ENCODE data around the gene PTH1R. TPM values are rescaled to one million over a fixed set of nuclear protein-coding genes. Genes with fewer than 3 reads are reported as not detected.
A peak's percentile ranks its signal among the peaks of the same experiment; 100 is the strongest.

Gene PTH1R
- total RNA-seq, 1 donor from 2014 or later: 25.5 TPM

DNA sequence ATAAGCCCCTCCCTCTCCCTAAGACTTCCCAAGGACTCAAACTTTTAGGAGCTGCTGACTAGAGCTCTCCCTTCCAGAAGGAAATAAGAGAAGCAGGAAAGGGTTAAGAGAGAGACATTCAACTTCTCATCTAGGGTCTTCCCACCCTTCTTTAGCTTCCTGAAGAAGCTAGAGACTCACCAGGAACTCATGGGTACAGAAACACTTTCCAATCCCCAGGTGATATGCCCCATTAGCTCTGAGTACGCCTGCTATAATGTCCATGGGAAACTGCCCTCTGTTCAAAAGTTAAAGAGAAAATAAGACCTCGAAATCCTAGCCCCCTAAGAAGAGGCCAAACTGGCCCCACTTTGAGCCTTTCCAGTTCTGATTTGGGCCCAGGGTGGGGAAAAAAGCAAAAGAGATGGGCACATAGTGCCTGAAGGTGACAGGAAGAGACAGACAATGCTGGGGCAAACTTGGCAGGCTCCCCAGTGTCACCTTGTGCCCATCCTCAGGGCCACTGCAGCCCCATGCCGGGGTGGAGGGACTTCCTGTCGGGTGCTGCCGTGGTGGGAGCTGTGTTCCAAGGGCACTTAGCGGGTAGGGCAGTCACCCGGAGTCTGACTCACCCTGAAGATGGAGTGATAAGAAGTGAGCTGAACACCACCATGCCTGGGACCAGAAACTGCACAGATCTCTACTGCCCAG is 69.5 kb downstream of the PTH1R start:
- peak; percentile 40 for DNase-seq (ENCODE audit: low spot score)

DNA sequence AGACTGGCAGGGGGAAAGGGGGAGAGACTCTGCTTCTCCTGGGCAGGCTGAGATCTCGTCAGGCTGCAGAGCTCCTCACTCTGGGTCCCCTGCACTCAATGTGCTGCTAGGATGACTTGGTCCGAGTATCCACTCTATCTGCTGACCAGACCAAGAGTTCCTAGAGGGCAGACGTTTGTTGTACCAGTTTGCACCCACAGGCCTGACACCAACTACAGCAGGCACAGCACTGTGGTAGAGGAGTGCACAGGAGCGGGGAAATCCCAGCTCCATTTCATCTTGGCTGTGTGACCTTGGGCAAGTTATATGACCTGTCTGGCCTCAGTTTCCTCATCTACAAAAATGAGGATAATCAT is 70.0 kb downstream of the PTH1R start:
- no peak for DNase-seq (ENCODE audit: low spot score)

DNA sequence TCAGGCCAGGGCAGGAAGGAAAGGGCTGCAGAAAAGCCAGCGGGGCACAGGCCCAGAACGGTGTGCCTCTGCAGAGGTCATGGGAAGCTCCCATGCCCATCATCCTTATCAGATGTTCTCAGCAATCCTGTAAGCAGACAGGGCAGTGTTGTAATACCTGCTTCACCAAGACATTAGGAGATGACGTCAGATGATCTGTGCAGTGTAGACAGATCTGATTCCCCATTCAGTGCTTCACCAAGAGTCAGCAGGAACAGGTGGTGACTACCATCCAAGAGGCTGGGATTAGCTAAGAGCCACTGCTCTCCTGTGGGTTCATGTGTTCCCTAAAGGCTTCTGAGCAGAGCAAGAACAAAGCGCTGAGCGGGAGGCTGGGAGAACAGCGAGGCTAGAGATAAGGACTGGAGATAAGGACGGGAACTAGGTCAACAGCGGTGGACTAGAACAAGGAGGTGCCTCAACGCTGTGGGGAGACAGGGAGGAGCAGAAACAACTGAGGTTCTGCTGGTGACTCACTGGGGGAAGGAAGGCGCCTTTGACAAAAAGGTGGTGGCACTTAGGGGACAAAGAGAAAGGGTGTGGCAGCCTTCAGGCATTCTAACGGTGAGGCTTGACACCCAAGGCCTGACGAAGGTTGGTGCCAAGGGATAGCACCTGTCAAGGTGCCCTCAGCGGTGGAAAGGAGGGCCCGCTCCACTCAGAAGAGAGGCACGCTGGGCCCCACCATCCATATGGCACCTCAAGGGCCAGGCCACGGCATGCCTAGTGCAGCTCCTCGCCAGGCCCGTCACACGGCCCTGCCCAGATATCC is 70.7 kb downstream of the PTH1R start:
- peak; percentile 65 for DNase-seq (ENCODE audit: low spot score)

DNA sequence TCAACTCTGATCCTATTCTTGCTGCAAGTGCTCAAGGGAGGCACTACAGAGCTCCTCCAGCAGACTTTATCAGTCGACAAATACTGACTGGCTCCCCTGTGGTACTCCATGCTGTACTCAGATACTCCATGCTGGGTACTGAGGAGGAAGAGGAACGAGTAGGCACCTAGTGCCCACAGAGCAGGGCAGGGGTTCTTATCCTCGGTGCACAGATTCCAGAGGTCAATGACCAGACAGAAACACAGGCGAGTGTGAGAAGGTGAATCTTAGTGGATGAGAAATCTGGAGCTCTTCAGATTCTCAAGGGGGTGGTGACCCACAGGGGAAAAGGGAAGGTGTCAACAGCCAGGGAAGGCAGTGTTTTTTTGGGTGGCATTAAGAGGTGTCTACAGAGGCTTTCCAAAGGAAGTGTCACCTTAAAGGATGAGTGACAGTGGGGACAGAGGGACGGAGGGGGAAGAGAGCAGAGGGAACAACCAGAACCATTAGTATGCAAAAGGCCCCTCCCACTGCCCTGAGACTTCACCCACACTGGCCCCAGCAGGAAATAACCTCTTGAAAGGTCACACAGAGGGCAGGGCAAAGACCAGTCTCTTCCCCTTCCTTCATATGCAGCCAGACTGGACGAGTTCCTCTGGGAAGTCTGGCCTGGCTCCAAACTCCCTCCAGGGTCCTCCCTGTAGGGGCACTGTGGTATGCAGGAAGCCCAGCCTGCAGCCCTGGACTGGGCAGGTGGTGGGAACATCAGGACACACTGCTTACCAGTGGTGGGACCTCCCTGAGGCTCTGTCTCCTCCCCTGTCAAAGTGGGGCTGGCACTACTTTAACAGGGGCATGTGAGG is 71.5 kb downstream of the PTH1R start:
- no peak for DNase-seq (ENCODE audit: low spot score)

DNA sequence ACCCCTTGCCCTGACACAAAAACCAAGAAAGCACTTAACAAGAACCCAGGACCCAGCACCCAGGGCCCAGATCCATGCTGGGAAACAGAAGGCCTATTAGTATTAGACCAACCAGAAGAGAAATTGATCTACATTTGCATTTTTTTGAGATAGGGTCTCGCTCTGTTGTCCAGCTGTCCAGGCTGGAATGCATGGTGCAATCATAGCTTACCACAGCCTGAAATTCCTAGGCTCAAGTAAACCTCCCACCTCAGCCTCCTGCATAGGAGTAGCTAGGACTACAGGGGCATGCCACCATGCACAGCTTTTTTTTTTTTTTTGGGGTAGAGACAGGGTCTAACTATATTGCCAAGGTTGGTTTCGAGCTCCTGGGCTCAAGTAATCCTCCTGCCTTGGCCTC is 72.7 kb downstream of the PTH1R start:
- no peak for DNase-seq (ENCODE audit: low spot score)

DNA sequence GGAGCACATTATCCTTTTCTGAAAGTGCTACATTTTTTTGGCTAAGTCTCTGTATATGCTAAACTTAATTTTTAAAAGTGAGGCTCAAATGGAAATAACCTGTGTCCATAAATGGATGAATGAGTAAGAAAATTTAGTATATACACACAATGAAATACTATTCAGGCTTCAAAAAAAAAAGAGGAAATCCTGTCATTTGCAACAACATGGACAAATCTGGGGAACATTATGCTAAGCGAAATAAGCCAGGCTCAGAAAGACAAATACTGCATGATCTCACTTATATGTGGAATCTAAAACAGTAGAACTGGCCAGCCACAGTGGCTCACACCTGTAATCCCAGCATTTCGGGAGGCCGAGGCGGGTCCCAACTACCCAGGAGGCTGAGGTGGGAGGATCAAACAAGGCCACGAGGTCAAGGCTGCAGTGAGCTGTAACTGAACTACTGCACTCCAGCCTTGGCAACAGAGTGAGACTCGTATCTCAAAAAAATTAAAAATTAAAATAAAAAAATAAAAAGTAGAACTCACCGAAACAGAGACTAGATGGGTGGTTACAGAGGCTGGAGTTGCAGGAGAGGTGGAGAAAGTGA is 73.2 kb downstream of the PTH1R start:
- no peak for DNase-seq (ENCODE audit: low spot score)

DNA sequence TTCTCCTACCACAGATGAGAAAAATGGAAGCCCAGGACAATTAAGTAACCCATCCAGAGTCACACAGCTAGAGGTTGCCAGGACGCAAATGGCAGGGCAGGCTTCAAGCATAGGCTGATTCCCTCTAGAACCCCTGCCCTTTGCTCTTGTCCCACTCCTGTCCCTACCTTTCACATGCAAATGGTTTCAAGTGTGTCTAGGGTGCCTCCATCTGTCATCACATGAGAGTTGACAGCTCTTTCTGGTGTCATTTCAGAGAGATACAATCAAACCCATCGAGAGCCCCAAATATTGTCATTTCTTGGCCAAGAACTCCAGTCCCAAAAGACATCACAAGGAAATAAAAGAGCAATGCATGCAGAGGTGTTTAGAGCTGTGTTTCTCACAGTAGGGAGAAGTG is 75.3 kb downstream of the PTH1R start:
- no peak for DNase-seq (ENCODE audit: low spot score)

Other genes with a start within 250 kb of the PTH1R start
- gene ALS2CL, start 184.0 kb upstream of the PTH1R start, total RNA-seq (ENCODE audit: insufficient read depth, low replicate concordance): 8.7 TPM
- gene TMIE, start 176.3 kb upstream of the PTH1R start, total RNA-seq (ENCODE audit: insufficient read depth, low replicate concordance): 0.48 TPM
- gene PRSS50, start 159.9 kb upstream of the PTH1R start, total RNA-seq (ENCODE audit: insufficient read depth, low replicate concordance): not detected
- 2.9 TPM for gene MYL3, start 14.3 kb upstream of the PTH1R start, total RNA-seq (ENCODE audit: insufficient read depth, low replicate concordance)
- gene CCDC12, start 99.0 kb downstream of the PTH1R start, total RNA-seq (ENCODE audit: insufficient read depth, low replicate concordance): 17.3 TPM
- gene NBEAL2, start 101.9 kb downstream of the PTH1R start, total RNA-seq (ENCODE audit: insufficient read depth, low replicate concordance): 21.2 TPM